Measurements from ENCODE around the gene PRODH2.

The PRODH2 gene

DNA sequence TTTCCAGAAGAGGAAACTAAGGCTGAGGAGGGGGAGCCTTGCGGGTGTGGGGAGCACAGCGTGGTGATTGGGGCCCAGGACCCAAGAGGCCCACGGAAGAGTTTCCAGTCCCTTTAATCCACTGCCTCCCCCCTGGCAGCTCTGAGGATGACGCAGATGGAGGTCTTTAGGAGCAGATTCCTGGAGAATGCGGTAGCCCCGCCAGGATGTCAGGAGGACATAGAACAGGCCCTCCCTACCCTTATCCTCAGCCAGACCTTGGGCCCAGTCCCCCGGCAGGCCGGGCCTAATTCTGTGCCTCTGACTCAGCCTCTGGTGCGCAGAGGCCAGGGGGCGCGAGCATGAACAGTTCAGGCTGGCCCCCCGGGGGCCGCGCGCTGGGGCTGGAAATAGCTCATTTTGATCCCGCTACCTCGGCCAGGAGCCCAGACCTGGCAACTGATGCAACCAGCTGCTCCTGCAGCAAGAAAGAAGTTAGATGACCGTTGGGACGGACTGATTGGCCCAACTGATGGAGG, 55.4 kb downstream of the PRODH2 start:
- DNase-seq, result no peak

- no peak for DNase-seq
These were observed 56.0 kb downstream of the PRODH2 start, which contains the start of gene HSPB6 for GRCh38 chr19:35756377-35757230. Gene HSPB6, minus strand, starts transcription at chr19:35757029. Its CDS starts 21 bp downstream, at chr19:35757008.

- DNase-seq, result peak; percentile 11 to 77 (median 33)
These were observed 56.9 kb downstream of the PRODH2 start for GRCh38 chr19:35755550-35756376.

GRCh38 chr19:35755131-35755549, 57.5 kb downstream of the PRODH2 start:
- DNase-seq, result no peak

GRCh38 chr19:35754370-35755130, 58.1 kb downstream of the PRODH2 start:
- no peak for DNase-seq

DNA sequence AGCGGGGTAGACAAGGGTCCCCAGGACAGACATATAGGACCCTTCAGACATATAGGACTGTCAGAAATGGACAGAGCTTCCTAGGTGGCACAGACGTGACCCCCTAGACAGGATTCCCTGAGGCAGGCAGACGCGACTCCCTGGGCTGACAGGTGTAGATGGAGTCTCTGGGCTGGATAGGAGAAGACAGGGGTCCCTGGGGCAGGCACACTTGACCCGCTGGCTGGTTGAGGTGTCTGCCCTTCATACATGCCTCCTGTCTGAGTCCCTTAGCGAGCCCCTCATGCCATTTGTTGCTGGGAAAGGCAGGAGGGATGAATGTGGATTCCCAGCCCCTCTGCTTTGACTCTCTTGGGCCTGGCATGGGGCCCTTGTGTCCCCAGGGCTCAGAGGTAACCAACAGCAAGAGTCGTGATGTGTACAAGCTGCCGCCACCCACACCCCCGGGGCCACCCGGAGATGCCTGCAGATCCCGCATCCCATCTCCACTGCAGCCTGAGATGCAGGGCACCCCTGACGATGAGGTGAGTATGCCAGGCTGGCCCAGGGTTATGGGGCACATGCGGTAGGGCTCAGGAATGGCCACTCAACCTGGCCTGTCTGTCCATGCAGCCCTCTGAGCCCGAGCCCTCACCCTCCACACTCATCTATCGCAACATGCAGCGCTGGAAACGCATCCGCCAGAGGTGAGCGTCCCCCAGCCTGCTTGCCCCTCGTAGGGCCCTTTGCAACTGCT, 58.8 kb downstream of the PRODH2 start:
- DNase-seq, result no peak

DNA sequence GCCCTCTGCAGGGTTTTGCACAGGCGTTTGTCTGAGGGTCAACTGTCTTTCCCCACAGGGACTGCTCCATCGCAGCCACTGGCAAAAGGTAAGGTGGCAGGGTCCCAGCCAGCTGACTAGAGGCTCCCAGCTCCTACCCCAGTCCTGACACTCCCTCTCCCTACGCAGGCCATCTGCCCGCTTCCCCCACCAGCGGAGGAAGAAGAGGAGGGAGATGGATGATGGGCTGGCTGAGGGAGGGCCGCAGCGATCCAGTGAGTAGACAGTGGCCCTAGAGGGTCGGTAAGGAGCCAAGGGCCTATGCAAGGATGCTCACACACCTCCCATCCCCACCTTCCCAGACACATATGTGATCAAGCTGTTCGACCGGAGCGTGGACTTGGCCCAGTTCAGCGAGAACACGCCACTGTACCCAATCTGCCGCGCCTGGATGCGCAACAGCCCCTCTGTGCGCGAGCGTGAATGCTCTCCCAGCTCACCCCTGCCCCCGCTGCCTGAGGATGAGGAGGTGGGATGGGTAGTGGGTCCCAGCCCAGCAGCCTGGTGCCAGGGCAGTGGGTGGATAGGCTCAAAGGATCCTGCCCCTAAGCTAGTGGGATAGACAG, 59.8 kb downstream of the PRODH2 start:
- DNase-seq, result no peak

- DNase-seq, result no peak
These were observed 60.6 kb downstream of the PRODH2 start for GRCh38 chr19:35751839-35752745.

DNA sequence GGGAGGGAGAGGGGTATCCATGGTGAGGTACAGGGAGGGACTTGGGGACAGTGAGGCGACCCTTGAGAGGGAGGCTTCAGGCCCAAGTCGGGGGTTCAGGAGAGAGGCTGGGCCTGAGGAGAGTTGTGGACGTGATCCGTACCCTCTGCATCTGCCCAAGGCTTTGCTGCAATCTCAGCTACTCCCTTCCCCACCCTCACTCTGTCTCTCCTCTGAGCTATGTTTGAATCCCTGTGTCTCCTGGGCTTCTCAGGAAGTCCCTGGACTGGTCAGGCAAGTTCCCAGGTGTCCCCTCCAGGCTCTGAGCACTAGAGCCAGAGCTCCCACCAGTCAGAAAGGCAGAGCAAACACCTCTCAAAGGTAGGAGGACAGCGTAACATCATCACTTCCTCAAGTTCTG, 62.5 kb downstream of the PRODH2 start:
- no peak for DNase-seq
